H1 (cell line): Measurements from ENCODE around the gene APPL2. TPM values are rescaled to one million over a fixed set of nuclear protein-coding genes. Genes with fewer than 3 reads are reported as not detected.

Source experiments
- CTCF ChIA-PET: fragments of 300-600 bp; sonication (Branson Sonifier 250); formaldehyde crosslinking; loops from one replicate; lab custom pipeline; 2021; ENCODE audit not compliant: partially characterized antibody; lab: Charles Lee
- POLR2A ChIA-PET: fragments of 300-600 bp; sonication (Branson Sonifier 250); formaldehyde crosslinking; loops from one replicate; lab custom pipeline; 2021; ENCODE audit warnings: inconsistent platforms; ENCODE audit not compliant: partially characterized antibody; lab: Charles Lee
- DNase-seq, 2 experiments: peaks; one replicate each; pipeline versions ENCODE4 v3.0.0 to v3.0.0-alpha.2; 2010 to 2022; ENCODE audit warnings: low spot score in 2 of 2, low read depth in 1 of 2, mixed read lengths in 1 of 2
- FAIRE-seq: peaks from 2 replicates; lab custom pipeline; 2011; peaks lifted over from hg19 to GRCh38; lab: Jason Lieb, UNC
- H2AFZ ChIP-seq: 2 replicates; pipeline ENCODE4 v1.8.1; 2012; ENCODE audit warnings: low read length, inconsistent platforms
- H2AK5ac ChIP-seq: 2 replicates; pipeline ENCODE4 v1.6.1; 2013; ENCODE audit warnings: low read depth, low read length
- H2BK120ac ChIP-seq: replicated peaks from 2 replicates; pipeline ENCODE3; 2013; ENCODE audit warnings: low read depth, low read length, inconsistent platforms
- H2BK12ac ChIP-seq: 2 replicates; pipeline ENCODE4 v1.6.1; 2013; ENCODE audit warnings: low read depth, low read length
- H2BK15ac ChIP-seq: 2 replicates; pipeline ENCODE4 v1.6.1; 2013; ENCODE audit warnings: low read length
- H2BK20ac ChIP-seq: 2 replicates; pipeline ENCODE4 v1.6.1; 2013; ENCODE audit warnings: low read length
- H2BK5ac ChIP-seq: 2 replicates; pipeline ENCODE4 v1.6.1; 2013; ENCODE audit warnings: low read depth, low read length
- H3K14ac ChIP-seq: 2 replicates; pipeline ENCODE4 v1.6.1; 2013; ENCODE audit warnings: inconsistent platforms; ENCODE audit not compliant: insufficient read length
- H3K18ac ChIP-seq: 2 replicates; pipeline ENCODE4 v1.6.1; 2013; ENCODE audit warnings: low read length; ENCODE audit errors: extremely low read depth
- H3K23ac ChIP-seq: 2 replicates; pipeline ENCODE4 v1.6.1; 2013; ENCODE audit warnings: inconsistent platforms; ENCODE audit not compliant: insufficient read length
- H3K23me2 ChIP-seq: 2 replicates; pipeline ENCODE4 v1.6.1; 2013; ENCODE audit warnings: low read depth, low read length
- H3K27ac ChIP-seq: 2 replicates; pipeline ENCODE4 v1.6.1; 2011; ENCODE audit warnings: low read depth, low read length, inconsistent platforms
- H3K27me3 ChIP-seq, 4 experiments: replicated peaks in 1 of 4; 1 replicate in 1 of 4; 2 replicates in 3 of 4; pipeline versions ENCODE4 v1.6.1 to v1.8.1; 2011 to 2013; ENCODE audit warnings: low read length in 3 of 4, mild to moderate bottlenecking in 3 of 4, inconsistent platforms in 2 of 4, mixed read lengths in 2 of 4, moderate library complexity in 1 of 4; ENCODE audit not compliant: control insufficient read depth in 3 of 4, insufficient read depth in 3 of 4; ENCODE audit errors: extremely low read depth in 1 of 4
- H3K36me3 ChIP-seq, 4 experiments: 2 replicates each; pipeline versions ENCODE4 v1.6.1 to v1.8.1; 2011 to 2013; ENCODE audit warnings: mild to moderate bottlenecking in 4 of 4, low read length in 3 of 4, moderate library complexity in 2 of 4, control low read depth in 1 of 4, inconsistent platforms in 1 of 4; ENCODE audit not compliant: insufficient read depth in 4 of 4, control insufficient read depth in 2 of 4
- H3K4ac ChIP-seq: replicated peaks from 2 replicates; pipeline ENCODE3; 2013; ENCODE audit warnings: low read length, low read depth, mixed read lengths, inconsistent platforms; ENCODE audit not compliant: insufficient read length
- H3K4me1 ChIP-seq, 4 experiments: replicated peaks in 1 of 4; 1 replicate in 1 of 4; 2 replicates in 3 of 4; pipeline versions ENCODE4 v1.6.1 to v1.8.1; 2011 to 2013; ENCODE audit warnings: low read length in 3 of 4, inconsistent platforms in 2 of 4, mixed read lengths in 1 of 4; ENCODE audit not compliant: insufficient read depth in 4 of 4, control insufficient read depth in 3 of 4
- H3K4me2 ChIP-seq, 2 experiments: 2 replicates each; pipeline versions ENCODE4 v1.6.1 to v1.8.1; 2011 to 2013; ENCODE audit warnings: low read depth in 2 of 2, low read length in 2 of 2, control low read depth in 1 of 2, inconsistent platforms in 1 of 2, mild to moderate bottlenecking in 1 of 2; ENCODE audit not compliant: insufficient read depth in 1 of 2
- H3K4me3 ChIP-seq, 4 experiments: fragments of 200-600, 300-600 bp in 1 of 4; sonication (generic), shearing (Covaris generic), sonication (Bioruptor Twin) in 1 of 4; 2 replicates each; pipeline versions ENCODE4 v1.5.1 to v1.8.1; 2011 to 2016; ENCODE audit warnings: low read length in 4 of 4, low read depth in 3 of 4, control low read depth in 2 of 4, inconsistent platforms in 2 of 4, mild to moderate bottlenecking in 2 of 4, mixed read lengths in 1 of 4, moderate library complexity in 1 of 4; ENCODE audit not compliant: insufficient read depth in 2 of 4; ENCODE audit errors: extremely low read depth in 1 of 4
- H3K56ac ChIP-seq: replicated peaks from 2 replicates; pipeline ENCODE3; 2013; ENCODE audit warnings: low read depth, mild to moderate bottlenecking, mixed read lengths, low read length, inconsistent platforms; ENCODE audit not compliant: insufficient read length
- H3K79me1 ChIP-seq: 2 replicates; pipeline ENCODE4 v1.6.1; 2013; ENCODE audit warnings: low read depth, low read length, control low read depth
- H3K79me2 ChIP-seq, 2 experiments: 2 replicates each; pipeline versions ENCODE4 v1.6.1 to v1.8.1; 2012 to 2013; ENCODE audit warnings: low read length in 2 of 2, mild to moderate bottlenecking in 2 of 2, inconsistent platforms in 1 of 2; ENCODE audit not compliant: insufficient read depth in 2 of 2, control insufficient read depth in 1 of 2
- H3K9ac ChIP-seq, 4 experiments: replicated peaks in 1 of 4; 1 replicate in 1 of 4; 2 replicates in 3 of 4; pipeline versions ENCODE4 v1.6.1 to v1.8.1; 2011 to 2013; ENCODE audit warnings: low read depth in 3 of 4, low read length in 3 of 4, control low read depth in 2 of 4, mild to moderate bottlenecking in 2 of 4, moderate library complexity in 2 of 4, inconsistent platforms in 1 of 4; ENCODE audit errors: extremely low read depth in 1 of 4
- H3K9me3 ChIP-seq, 2 experiments: 2 replicates each; pipeline versions ENCODE4 v1.6.1 to v1.8.1; 2012 to 2013; ENCODE audit warnings: mild to moderate bottlenecking in 2 of 2, moderate library complexity in 2 of 2, control low read depth in 1 of 2, inconsistent platforms in 1 of 2, low read depth in 1 of 2, low read length in 1 of 2, mixed read lengths in 1 of 2; ENCODE audit not compliant: insufficient read depth in 2 of 2
- H4K20me1 ChIP-seq, 2 experiments: replicated peaks in 1 of 2; 2 replicates each; pipeline versions ENCODE3 to v1.8.1; 2011 to 2013; ENCODE audit warnings: inconsistent platforms in 2 of 2, low read length in 2 of 2, mild to moderate bottlenecking in 1 of 2; ENCODE audit not compliant: insufficient read depth in 2 of 2, control insufficient read depth in 1 of 2
- H4K5ac ChIP-seq: 2 replicates; pipeline ENCODE4 v1.6.1; 2013; ENCODE audit warnings: low read length, low read depth, mixed read lengths, inconsistent platforms; ENCODE audit not compliant: insufficient read length
- H4K8ac ChIP-seq: 2 replicates; pipeline ENCODE4 v1.8.0; 2013; ENCODE audit warnings: mild to moderate bottlenecking, moderate library complexity, low read length, inconsistent platforms; ENCODE audit not compliant: insufficient read depth; ENCODE audit errors: extremely low read depth
- H4K91ac ChIP-seq: replicated peaks from 2 replicates; pipeline ENCODE3; 2013; ENCODE audit warnings: low read length, mixed read lengths, inconsistent platforms; ENCODE audit not compliant: insufficient read length
- SP4 ChIP-seq: IDR thresholded peaks from 2 replicates; pipeline ENCODE4 v1.6.1; 2012; ENCODE audit warnings: low read length, inconsistent platforms
- WGBS, 2 experiments: shearing (Covaris generic) in 1 of 2; methylation state at CpG; one replicate each; pipeline versions ENCODE4 v1.1.6 to v1.1.7; 2013 to 2015; ENCODE audit warnings: low lambda C conversion rate in 2 of 2, mixed read lengths in 2 of 2, inconsistent platforms in 1 of 2, low coverage in 1 of 2, missing lambda C conversion rate in 1 of 2; ENCODE audit not compliant: insufficient replicate concordance in 2 of 2, insufficient coverage in 1 of 2, insufficient read length in 1 of 2; ENCODE audit errors: extremely low coverage in 1 of 2, missing lambda C conversion rate in 1 of 2; 5-methylcytosine and 5-hydroxymethylcytosine counted together
- polyA plus RNA-seq, 7 experiments: library from polyadenylated mRNA; depleted of rRNA in 3 of 7; stranded (reverse) in 5 of 7; unstranded in 2 of 7; fragments of >200 nt in 5 of 7; fragments of 200-250 nt in 2 of 7; gene quantifications; 1 replicate in 5 of 7; 2 replicates in 1 of 7; 4 replicates in 1 of 7; pipeline versions ENCODE4 v1.2.1 to v1.2.3, GENCODE V29; 2011 to 2013; ENCODE audit warnings: missing spikeins in 2 of 7, mixed read lengths in 2 of 7
- total RNA-seq: library from RNA; stranded (reverse); fragmentation: NEBNext Ultra II Directional; extraction: Animal tissue kit (Norgen Biotek cat#: 25700); gene quantifications from 2 replicates; pipeline ENCODE4 v1.2.1, GENCODE V29; 2021
- TF ChIP-seq, protein P1 (sequence below): IDR thresholded peaks from 2 replicates; pipeline ENCODE4 v1.6.1; 2012; ENCODE audit warnings: low read length, inconsistent platforms

Gene APPL2
- total and polyA plus RNA-seq, 2 of the 8 experiments (the other 6 are each of a cell fraction or from before 2014, with no cell fraction given), result 8.9 to 22.9 TPM

DNA sequence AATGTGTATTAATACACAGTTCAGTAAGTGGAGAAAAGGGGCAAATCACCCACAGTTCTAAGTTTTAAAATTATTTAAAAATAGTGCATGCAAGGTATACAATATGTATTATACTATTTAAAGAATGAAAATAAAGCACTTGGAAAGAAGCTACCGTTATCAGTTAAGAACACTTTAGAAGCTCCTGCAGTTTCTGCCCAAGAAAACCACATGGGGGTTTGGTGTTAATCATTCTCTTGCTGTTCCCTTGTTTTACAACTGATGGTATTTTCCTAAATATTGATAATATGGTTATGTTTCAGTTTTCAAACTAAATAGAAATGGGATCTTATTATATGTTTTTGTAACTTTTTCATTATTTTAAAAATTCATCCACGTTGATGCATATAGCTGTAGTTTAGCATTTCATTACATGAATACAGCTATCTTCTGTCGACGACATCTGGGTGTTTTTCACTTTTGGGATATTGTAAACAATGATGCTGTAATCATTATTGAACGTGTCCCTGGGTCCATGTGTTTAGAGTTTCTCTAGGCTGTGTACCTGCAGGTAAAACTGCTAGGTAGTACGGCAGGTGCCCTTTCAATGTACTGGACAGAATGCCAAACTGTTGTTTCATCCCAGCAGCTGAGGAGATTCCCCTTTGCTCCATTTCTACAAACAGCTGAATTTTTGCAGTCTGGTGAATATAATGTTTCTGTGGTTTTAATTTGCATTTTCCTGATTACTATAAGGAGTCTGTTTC, 64.1 kb downstream of the APPL2 start:
- no peak for FAIRE-seq
- no peak overlapping the region for H3K27ac ChIP-seq
- POLR2A ChIA-PET, result interaction anchor here (0.9 to 1.6 kb wide), 2 partner anchors 60 to 80 kb away, joined by 3 read pairs; no protein-coding TSS in a partner anchor

More for the DNA sequence above, 64.1 kb downstream of the APPL2 start:
- no peak overlapping the region for H4K8ac ChIP-seq
- no peak overlapping the region for H2AK5ac ChIP-seq
- no peak overlapping the region for H3K14ac ChIP-seq
- H3K79me2 ChIP-seq, result no peaks in the 10 kb centered on the region
- H2BK20ac ChIP-seq, result no peak overlapping the region
- 95% methylated on average over 6 of the region's 6 CpGs; no CpG with 5 or more reads in 1 of the 2 experiments for WGBS, 2 experiments
- no peak overlapping the region for H4K5ac ChIP-seq
- no peak overlapping the region for H3K4me3 ChIP-seq
- DNase-seq, result no peak
- no peak overlapping the region for H2BK120ac ChIP-seq
- H3K4me2 ChIP-seq, result no peak overlapping the region
- H3K56ac ChIP-seq, result no peak overlapping the region
- no peak overlapping the region for H2BK12ac ChIP-seq
- no peaks in the 10 kb centered on the region for H3K23me2 ChIP-seq
- H3K18ac ChIP-seq, result no peak overlapping the region
- TF ChIP-seq, protein P1, sequence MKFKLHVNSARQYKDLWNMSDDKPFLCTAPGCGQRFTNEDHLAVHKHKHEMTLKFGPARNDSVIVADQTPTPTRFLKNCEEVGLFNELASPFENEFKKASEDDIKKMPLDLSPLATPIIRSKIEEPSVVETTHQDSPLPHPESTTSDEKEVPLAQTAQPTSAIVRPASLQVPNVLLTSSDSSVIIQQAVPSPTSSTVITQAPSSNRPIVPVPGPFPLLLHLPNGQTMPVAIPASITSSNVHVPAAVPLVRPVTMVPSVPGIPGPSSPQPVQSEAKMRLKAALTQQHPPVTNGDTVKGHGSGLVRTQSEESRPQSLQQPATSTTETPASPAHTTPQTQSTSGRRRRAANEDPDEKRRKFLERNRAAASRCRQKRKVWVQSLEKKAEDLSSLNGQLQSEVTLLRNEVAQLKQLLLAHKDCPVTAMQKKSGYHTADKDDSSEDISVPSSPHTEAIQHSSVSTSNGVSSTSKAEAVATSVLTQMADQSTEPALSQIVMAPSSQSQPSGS, result no peak
- TF ChIP-seq SP4, result no peak
- no peak overlapping the region for H3K23ac ChIP-seq
- no peak overlapping the region for H4K91ac ChIP-seq
- no peaks in the 10 kb centered on the region for H3K79me1 ChIP-seq
- no peaks in the 10 kb centered on the region for H3K4me1 ChIP-seq
- H4K20me1 ChIP-seq, result no peaks in the 10 kb centered on the region
- H3K27me3 ChIP-seq, result no peaks in the 10 kb centered on the region
- H2AFZ ChIP-seq, result no peak overlapping the region
- H3K9me3 ChIP-seq, result no peaks in the 10 kb centered on the region
- no peak overlapping the region for H3K4ac ChIP-seq
- CTCF ChIA-PET, result no interaction called here
- no peak overlapping the region for H2BK5ac ChIP-seq
- H3K9ac ChIP-seq, result no peak overlapping the region
- H3K36me3 ChIP-seq, result peaks cover 0 to 47% (median 8%) of the 10 kb centered on the region in 4 experiments; a peak in 6 of 8 replicates
- no peak overlapping the region for H2BK15ac ChIP-seq
